SKM-1 (cell line): Measurements from ENCODE around the gene PRDM16.
A peak's percentile ranks its signal among the peaks of the same experiment; 100 is the strongest.

Source experiments
- DNase-seq: peaks from one replicate; lab custom pipeline; 2025; ENCODE audit not compliant: unreplicated experiment; lab: John Stamatoyannopoulos, UW

The PRDM16 gene

GRCh38 chr1:3176028-3176427 lies 107.0 kb downstream of the PRDM16 start:
- no peak for DNase-seq

- DNase-seq = no peak
Observed at GRCh38 chr1:3176820-3177219, 107.8 kb downstream of the PRDM16 start.

GRCh38 chr1:3178279-3178678 lies 109.3 kb downstream of the PRDM16 start:
- no peak for DNase-seq

- no peak for DNase-seq
Observed at GRCh38 chr1:3179471-3179870, 110.5 kb downstream of the PRDM16 start.

GRCh38 chr1:3180915-3181314 lies 111.9 kb downstream of the PRDM16 start:
- DNase-seq = no peak

GRCh38 chr1:3181956-3182355 lies 113.0 kb downstream of the PRDM16 start:
- no peak for DNase-seq

- no peak for DNase-seq
Observed at GRCh38 chr1:3183411-3183810, 114.4 kb downstream of the PRDM16 start.

- DNase-seq = no peak
Observed at GRCh38 chr1:3183813-3184212, 114.8 kb downstream of the PRDM16 start.

- DNase-seq = no peak
Observed at GRCh38 chr1:3184666-3185065, 115.7 kb downstream of the PRDM16 start.

GRCh38 chr1:3185896-3186525 lies 117.0 kb downstream of the PRDM16 start:
- no peak for DNase-seq

- no peak for DNase-seq
Observed at GRCh38 chr1:3186526-3186921, 117.5 kb downstream of the PRDM16 start.

GRCh38 chr1:3187415-3188149 lies 118.6 kb downstream of the PRDM16 start:
- no peak for DNase-seq

- DNase-seq = no peak
Observed at GRCh38 chr1:3188150-3188971, 119.4 kb downstream of the PRDM16 start.

- DNase-seq = no peak
Observed at GRCh38 chr1:3190256-3191041, 121.4 kb downstream of the PRDM16 start.

- DNase-seq = peak; percentile 52
Observed at GRCh38 chr1:3192361-3192760, 123.4 kb downstream of the PRDM16 start.

- DNase-seq = no peak
Observed at GRCh38 chr1:3192825-3193224, 123.8 kb downstream of the PRDM16 start.

GRCh38 chr1:3193811-3194210 lies 124.8 kb downstream of the PRDM16 start:
- no peak for DNase-seq

- DNase-seq = no peak
Observed at GRCh38 chr1:3194760-3195479, 125.9 kb downstream of the PRDM16 start.

GRCh38 chr1:3195480-3195815 lies 126.4 kb downstream of the PRDM16 start:
- no peak for DNase-seq

GRCh38 chr1:3195966-3196515 lies 127.0 kb downstream of the PRDM16 start:
- no peak for DNase-seq
